Loucy (cell line): ENCODE data around the gene ASCC2.

Source experiments
- CTCF ChIP-seq: fragments of 200-600 bp; sonication (generic); conservative IDR thresholded peaks from 2 replicates; pipeline ENCODE4 v1.5.1; 2014; ENCODE audit warnings: mild to moderate bottlenecking, antibody characterized with exemption, low read length
- EZH2phosphoT487 ChIP-seq: fragments of 200-600 bp; IDR thresholded peaks from 2 replicates; pipeline ENCODE4 v1.6.1; 2018; ENCODE audit warnings: antibody characterized with exemption, mild to moderate bottlenecking, moderate library complexity, borderline replicate concordance

DNA sequence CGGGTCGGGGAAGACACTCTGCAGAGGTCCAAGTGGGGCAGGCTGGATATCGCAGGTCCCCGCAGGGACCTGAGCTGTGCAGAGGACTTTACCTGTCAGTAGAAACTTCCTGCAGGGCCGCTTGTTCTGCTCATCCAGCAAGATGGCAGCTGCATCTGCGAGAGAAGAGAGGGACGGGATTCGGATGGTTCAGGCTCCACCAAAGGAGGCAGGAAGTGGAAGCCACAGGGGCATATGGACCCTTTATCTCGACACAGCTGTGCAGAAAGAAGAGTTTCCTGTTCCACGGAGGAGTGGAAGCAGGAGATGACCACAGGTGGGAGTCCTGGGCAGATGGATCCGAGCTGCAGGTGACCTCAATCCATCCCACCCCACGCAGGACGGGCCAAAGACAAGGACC, 95.7 kb downstream of the ASCC2 start:
- TF ChIP-seq CTCF (no peak), EZH2phosphoT487 (no peak)
